ENCODE data around the gene SCAPER. TPM values are rescaled to one million over a fixed set of nuclear protein-coding genes. Genes with fewer than 3 reads are reported as not detected.
A peak's percentile ranks its signal among the peaks of the same experiment; 100 is the strongest.

SCAPER gene
- total RNA-seq, 4 donors from 2014 or later = 29.9 to 86.6 (median 45.6) TPM

DNA sequence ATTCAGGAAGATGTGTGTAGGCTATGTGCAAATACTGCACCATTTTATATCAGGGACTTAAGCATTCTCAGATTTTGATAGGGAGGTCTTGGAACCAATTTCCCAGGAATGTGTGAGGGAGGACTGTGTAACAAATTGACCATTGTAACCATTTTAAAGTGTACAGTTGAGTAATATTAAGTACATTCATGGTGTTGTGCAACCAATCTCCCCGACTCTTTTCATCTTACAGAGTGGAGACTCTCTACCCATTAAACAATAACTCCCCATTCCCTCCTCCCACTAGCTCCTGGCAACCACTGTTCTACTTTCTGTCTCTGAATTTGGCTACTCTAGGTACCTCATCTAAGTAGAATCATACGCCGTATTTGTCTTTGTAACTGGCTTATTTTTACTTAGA is 31.5 kb upstream of the SCAPER start:
- Histone ChIP-seq H3K27ac (no peak overlapping the region), H3K36me3 (peaks cover 0 to 21% (median 0%) of the 10 kb centered on the region in 3 donors), H3K4me3 (no peak overlapping the region), H3K9me3 (no peaks in the 10 kb centered on the region), H3K27me3 (no peaks in the 10 kb centered on the region), H3K4me1 (peaks cover 0 to 8% (median 0%) of the 10 kb centered on the region in 4 donors)
- TF ChIP-seq, protein P1, sequence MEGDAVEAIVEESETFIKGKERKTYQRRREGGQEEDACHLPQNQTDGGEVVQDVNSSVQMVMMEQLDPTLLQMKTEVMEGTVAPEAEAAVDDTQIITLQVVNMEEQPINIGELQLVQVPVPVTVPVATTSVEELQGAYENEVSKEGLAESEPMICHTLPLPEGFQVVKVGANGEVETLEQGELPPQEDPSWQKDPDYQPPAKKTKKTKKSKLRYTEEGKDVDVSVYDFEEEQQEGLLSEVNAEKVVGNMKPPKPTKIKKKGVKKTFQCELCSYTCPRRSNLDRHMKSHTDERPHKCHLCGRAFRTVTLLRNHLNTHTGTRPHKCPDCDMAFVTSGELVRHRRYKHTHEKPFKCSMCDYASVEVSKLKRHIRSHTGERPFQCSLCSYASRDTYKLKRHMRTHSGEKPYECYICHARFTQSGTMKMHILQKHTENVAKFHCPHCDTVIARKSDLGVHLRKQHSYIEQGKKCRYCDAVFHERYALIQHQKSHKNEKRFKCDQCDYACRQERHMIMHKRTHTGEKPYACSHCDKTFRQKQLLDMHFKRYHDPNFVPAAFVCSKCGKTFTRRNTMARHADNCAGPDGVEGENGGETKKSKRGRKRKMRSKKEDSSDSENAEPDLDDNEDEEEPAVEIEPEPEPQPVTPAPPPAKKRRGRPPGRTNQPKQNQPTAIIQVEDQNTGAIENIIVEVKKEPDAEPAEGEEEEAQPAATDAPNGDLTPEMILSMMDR (IDR thresholded peaks at IDR 0.05) = no peak
- TF ChIP-seq POLR2A (IDR thresholded peaks at IDR 0.05) = no peak
- no peak for DNase-seq

GRCh38 chr15:76935620-76936019 is 30.5 kb upstream of the SCAPER start:
- H3K27ac ChIP-seq = no peak overlapping the region
- H3K4me1 ChIP-seq = peaks cover 0 to 8% (median 0%) of the 10 kb centered on the region in 4 donors
- no peaks in the 10 kb centered on the region for H3K27me3 ChIP-seq
- peak in 1 of 3 donors; percentile 37 for DNase-seq
- no peaks in the 10 kb centered on the region for H3K9me3 ChIP-seq
- peaks cover 0 to 21% (median 0%) of the 10 kb centered on the region in 3 donors for H3K36me3 ChIP-seq
- TF ChIP-seq, protein P1 (IDR thresholded peaks at IDR 0.05) = no peak
- TF ChIP-seq POLR2A (IDR thresholded peaks at IDR 0.05) = no peak
- no peak overlapping the region for H3K4me3 ChIP-seq

DNA sequence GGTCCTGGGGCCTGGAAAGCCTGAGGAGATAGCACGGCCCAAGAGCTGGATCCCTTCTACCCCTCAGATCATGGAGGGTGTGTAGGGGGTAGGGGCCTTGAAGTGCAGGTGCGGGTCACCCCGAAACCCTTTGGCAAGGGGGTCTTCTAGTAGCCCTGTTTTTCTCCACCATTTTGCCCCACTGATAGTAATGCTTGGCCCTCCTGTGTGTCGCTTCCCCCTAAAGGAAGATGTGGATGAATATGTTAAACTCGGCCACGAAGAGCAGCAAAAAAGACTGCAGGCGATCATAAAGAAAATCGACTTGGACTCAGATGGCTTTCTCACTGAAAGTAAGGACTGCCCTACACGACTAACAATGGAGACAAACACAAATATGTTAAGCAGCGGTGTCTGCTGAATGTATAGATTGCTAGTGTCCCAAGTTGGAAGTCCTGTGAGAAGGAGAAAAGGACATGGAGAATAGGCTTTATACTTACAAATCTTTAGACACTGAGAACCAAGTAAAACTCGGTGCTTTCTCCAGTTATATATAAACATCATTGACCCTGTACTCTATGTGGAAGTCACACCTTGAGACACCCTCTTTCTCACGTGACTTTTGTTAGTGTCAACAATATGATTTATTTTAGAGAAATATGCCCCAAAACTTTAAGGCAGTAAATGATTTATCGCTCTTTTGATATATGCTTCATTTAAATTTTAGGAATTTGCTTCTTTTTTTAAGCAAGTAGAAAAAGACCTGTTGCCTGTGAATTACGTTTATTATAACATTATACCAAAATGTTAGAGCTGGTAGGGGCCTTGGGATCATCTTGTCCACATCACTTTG is 27.2 kb upstream of the SCAPER start:
- Histone ChIP-seq H3K27ac (peak overlapping the region; percentile 83 to 92 (median 86)), H3K27me3 (no peaks in the 10 kb centered on the region), H3K9me3 (no peaks in the 10 kb centered on the region), H3K4me3 (peak overlapping the region; percentile 67 to 93 (median 90)), H3K4me1 (peaks cover 0 to 8% (median 0%) of the 10 kb centered on the region in 4 donors), H3K36me3 (peaks cover 0 to 17% (median 0%) of the 10 kb centered on the region in 3 donors)
- DNase-seq = no peak
- TF ChIP-seq POLR2A (IDR thresholded peaks at IDR 0.05) = no peak
- TF ChIP-seq, protein P1 (IDR thresholded peaks at IDR 0.05) = no peak

- Histone ChIP-seq H3K4me3 (peak within 1 kb of the TSS; percentile 67 to 93 (median 90)), H3K36me3 (peaks cover 0 to 16% (median 0%) of the 10 kb centered on the region in 3 donors), H3K27me3 (no peaks in the 10 kb centered on the region), H3K4me1 (peaks cover 0 to 8% (median 0%) of the 10 kb centered on the region in 4 donors), H3K27ac (peak within 1 kb of the TSS; percentile 83 to 92 (median 86)), H3K9me3 (no peaks in the 10 kb centered on the region)
- TF ChIP-seq, protein P1 (IDR thresholded peaks at IDR 0.05) = peak in 2 of 6 experiments; percentile 14 to 19
- TF ChIP-seq POLR2A (IDR thresholded peaks at IDR 0.05) = peak; percentile 80 to 91
- DNase-seq = peak; percentile 93 to 98 (median 97)
Measured at GRCh38 chr15:76931397-76932134, 26.4 kb upstream of the SCAPER start, which contains the start of gene RCN2. TSS of gene RCN2 (plus strand) at chr15:76931749. CDS start at chr15:76931842, 93 bp downstream.

GRCh38 chr15:76930831-76931396 is 25.8 kb upstream of the SCAPER start:
- peaks cover 0 to 8% (median 0%) of the 10 kb centered on the region in 4 donors for H3K4me1 ChIP-seq
- H3K27me3 ChIP-seq = no peaks in the 10 kb centered on the region
- TF ChIP-seq, protein P1 (IDR thresholded peaks at IDR 0.05) = no peak
- no peak for TF ChIP-seq POLR2A (IDR thresholded peaks at IDR 0.05)
- H3K4me3 ChIP-seq = peak overlapping the region; percentile 67 to 93 (median 90)
- H3K9me3 ChIP-seq = no peaks in the 10 kb centered on the region
- DNase-seq = no peak
- peak overlapping the region; percentile 83 to 92 (median 86) for H3K27ac ChIP-seq
- peaks cover 0 to 10% (median 0%) of the 10 kb centered on the region in 3 donors for H3K36me3 ChIP-seq

All from Peyer's patch (tissue), 4 donors.